T-helper 2 cell treated with Interferon-gamma antibody and Interleukin-4, amounts not matched to agents 5 μg/mL and 100 μg/mL, for 36 hours (primary cell): Measurements from ENCODE around the gene ZIK1.

Experiments used
- DNase-seq: peaks from one replicate; pipeline ENCODE4 v3.0.0; 2021; ENCODE audit warnings: low spot score
- H3K27ac Mint-ChIP-seq: one replicate; pipeline ENCODE4 v1.8.0; 2021; ENCODE audit warnings: mild to moderate bottlenecking, mixed read lengths
- H3K27me3 Mint-ChIP-seq: one replicate; pipeline ENCODE4 v1.8.0; 2021; ENCODE audit warnings: low read depth, mixed read lengths
- H3K36me3 Mint-ChIP-seq: one replicate; pipeline ENCODE4 v1.8.0; 2021; ENCODE audit warnings: low read depth, mixed read lengths
- H3K4me1 Mint-ChIP-seq: one replicate; pipeline ENCODE4 v1.8.0; 2021; ENCODE audit warnings: low read depth, mixed read lengths
- H3K4me3 Mint-ChIP-seq: one replicate; pipeline ENCODE4 v1.8.0; 2022; ENCODE audit warnings: mild to moderate bottlenecking, moderate library complexity, mixed read lengths
- H3K9me3 Mint-ChIP-seq: one replicate; pipeline ENCODE4 v1.8.0; 2021; ENCODE audit warnings: mixed read lengths

ZIK1 gene

DNA sequence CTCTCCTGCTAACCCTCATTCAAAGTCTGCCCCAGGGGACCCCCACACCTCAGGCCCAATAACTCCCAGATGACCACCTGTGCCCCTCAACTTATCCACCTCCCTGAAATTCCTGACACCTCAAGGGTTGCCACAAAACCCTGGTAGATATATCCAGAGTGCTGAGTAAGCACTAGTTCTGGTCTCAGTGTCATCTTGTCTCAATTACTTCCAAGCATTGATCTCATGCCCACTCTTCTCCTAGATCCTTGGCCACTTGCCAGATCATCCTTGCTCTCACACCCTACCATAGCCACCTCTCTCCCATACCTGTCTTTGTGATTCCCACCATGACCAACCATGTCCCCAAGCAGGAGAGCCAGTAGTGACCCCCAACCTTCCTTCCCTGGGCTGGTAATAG is 7.3 kb upstream of the ZIK1 start:
- no peaks in the 10 kb centered on the region for H3K27me3 Mint-ChIP-seq
- H3K4me3 Mint-ChIP-seq = peak overlapping the region; percentile 10
- peaks cover 79% of the 10 kb centered on the region for H3K9me3 Mint-ChIP-seq
- peaks cover 68% of the 10 kb centered on the region for H3K36me3 Mint-ChIP-seq
- H3K4me1 Mint-ChIP-seq = peaks cover 11% of the 10 kb centered on the region
- no peak for DNase-seq
- H3K27ac Mint-ChIP-seq = no peak overlapping the region

DNA sequence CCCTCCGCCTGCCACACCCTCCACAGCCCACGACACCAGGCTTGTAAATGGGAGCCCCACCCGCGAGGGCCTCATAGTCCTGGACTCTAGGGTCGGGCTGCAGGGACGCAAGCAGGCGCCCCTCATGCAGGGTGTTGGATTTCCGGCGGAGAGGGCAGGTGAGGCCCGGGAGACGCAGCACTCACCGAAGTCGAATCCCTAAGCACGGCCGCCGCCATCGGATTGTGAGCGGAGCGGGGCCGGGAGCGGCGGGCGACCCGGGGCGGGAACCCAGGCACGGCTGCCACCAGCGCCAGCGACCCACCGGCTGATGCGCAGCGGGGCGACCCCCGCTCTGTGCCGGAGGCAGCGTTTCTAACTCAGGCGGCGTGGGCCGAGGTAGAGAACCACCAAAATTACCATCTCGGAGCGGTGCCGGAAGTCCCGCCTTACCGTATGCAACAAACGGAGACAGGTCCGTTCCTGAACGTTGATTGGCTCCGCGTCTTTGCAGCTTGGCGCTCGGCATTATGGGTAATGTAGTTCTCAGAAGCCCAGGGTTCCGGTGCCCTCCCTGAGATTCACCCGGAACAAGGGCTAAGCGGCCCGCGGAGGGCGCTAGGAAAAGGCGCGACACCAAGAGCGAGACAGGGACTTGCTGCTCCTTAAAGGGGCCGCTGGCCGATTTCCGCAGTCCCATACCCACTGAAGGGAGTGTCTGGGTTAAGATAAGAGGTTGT is 5.3 kb upstream of the ZIK1 start, which contains the start of gene ZNF416:
ZNF416 (minus strand) TSS at position 425 of the 719 bp plus-strand sequence; CDS start at position 218, 207 bp downstream.
- no peaks in the 10 kb centered on the region for H3K27me3 Mint-ChIP-seq
- DNase-seq = peak; percentile 94
- H3K9me3 Mint-ChIP-seq = peaks cover 71% of the 10 kb centered on the region
- peaks cover 52% of the 10 kb centered on the region for H3K36me3 Mint-ChIP-seq
- H3K4me3 Mint-ChIP-seq = peak within 1 kb of the TSS; percentile 82
- peak within 1 kb of the TSS; percentile 71 for H3K27ac Mint-ChIP-seq
- H3K4me1 Mint-ChIP-seq = peaks cover 11% of the 10 kb centered on the region

DNA sequence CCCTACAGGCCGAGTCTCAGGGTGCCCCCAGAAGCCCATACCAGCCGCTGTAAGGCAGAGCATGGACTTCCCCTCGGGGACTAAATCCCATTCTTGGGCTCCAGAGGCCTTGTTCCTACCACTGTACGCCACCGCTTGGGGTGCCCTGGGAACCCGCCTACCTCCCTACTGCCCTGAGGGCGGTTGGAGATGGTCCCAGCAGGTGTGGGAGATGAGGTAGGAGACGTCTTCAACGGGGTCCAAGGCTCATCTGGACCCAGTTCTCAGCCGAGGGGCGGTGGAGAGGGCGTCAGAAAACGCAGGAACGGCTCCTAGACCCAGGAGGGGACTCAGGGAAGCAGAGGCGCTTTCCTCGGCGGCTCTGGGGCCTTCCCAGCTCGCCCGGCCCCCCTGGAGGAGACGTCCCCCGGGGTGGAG is 833 bp upstream of the ZIK1 start:
- peak overlapping the region; percentile 95 for H3K4me3 Mint-ChIP-seq
- H3K27ac Mint-ChIP-seq = no peak overlapping the region
- no peaks in the 10 kb centered on the region for H3K27me3 Mint-ChIP-seq
- H3K36me3 Mint-ChIP-seq = peaks cover 38% of the 10 kb centered on the region
- peaks cover 10% of the 10 kb centered on the region for H3K4me1 Mint-ChIP-seq
- H3K9me3 Mint-ChIP-seq = peaks cover 71% of the 10 kb centered on the region
- no peak for DNase-seq

DNA sequence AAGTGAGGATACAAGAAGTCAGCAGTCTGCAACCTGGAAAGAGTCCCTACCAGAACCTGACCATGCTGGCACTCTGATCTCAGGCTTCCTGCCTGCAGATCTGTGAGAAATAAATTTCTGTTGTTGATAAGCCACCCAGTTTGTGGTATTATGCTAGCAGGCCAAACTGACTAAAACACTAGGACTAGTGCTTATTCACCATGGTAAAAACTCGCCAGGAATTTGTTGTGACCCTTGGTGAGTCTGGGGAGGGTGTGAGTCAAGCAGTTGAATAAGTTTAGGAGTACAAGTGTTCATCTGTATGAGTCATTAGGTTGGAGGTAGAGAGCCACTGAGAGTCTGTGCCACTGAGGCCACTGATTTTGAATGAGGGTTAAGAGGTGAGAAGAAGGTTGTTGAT is 3.6 kb downstream of the ZIK1 start:
- Mint-ChIP-seq H3K27me3 (no peaks in the 10 kb centered on the region), H3K4me1 (peaks cover 8% of the 10 kb centered on the region), H3K4me3 (no peak overlapping the region), H3K9me3 (peaks cover 86% of the 10 kb centered on the region), H3K36me3 (peaks cover 63% of the 10 kb centered on the region), H3K27ac (no peak overlapping the region)
- DNase-seq = no peak

DNA sequence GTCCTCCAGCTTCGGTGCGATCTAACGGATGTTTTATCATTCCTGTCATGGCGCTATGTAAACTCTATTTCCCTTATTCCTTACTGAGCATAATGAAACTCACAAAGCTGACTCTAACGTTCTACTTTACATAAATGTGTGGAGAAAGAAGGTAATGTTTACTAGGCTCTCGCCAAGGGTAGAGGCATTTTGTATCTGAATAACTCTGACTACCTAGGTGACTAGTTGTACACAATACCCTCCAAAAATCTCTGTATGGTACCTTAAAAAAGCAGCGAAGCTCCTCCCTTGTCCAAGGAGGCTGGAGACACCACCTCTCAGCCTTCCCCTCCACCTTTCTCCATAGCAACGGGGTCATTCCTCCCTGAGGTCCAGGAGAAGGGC is 15.4 kb downstream of the ZIK1 start:
- peaks cover 66% of the 10 kb centered on the region for H3K9me3 Mint-ChIP-seq
- DNase-seq = no peak
- H3K4me3 Mint-ChIP-seq = peak overlapping the region; percentile 90
- H3K27ac Mint-ChIP-seq = peak overlapping the region; percentile 57
- H3K4me1 Mint-ChIP-seq = peaks cover 12% of the 10 kb centered on the region
- H3K27me3 Mint-ChIP-seq = no peaks in the 10 kb centered on the region
- peaks cover 40% of the 10 kb centered on the region for H3K36me3 Mint-ChIP-seq

DNA sequence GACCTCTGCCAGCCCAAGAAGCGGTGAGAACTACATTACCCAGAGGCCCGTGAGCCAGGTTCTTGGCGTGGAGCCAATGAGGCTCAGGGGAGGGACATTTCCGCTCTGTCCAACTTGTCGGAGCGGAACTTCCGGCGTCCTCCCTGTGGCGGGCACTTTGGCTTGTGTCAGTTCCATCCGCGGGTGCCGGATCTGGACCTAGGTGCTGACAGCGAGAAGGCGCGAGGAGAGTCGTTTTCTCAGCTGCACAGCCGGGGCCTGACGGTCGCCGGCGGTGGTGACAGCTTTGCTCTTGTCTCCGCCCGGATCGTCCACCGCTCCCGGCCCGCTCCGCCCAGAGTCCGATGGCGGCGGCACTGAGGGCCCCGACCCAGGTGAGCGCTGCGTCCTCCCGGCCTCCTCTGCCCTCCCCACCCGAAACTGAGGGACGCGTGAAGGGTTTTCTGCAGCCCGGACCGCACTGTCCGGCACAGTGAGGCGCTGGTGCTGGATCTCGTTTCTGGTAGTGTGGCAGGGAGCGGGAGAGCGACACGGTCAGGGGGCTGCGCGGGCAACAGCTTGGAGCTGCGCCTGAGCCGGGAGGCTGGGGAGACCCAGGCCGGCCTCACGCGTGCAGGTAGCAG is 15.9 kb downstream of the ZIK1 start, which contains the start of gene ZNF530:
ZNF530 (plus strand) TSS at position 125 of the 623 bp plus-strand sequence. CDS start 4,461 bp downstream, outside the sequence.
- peak; percentile 84 for DNase-seq
- H3K27ac Mint-ChIP-seq = peak within 1 kb of the TSS; percentile 57
- peaks cover 12% of the 10 kb centered on the region for H3K4me1 Mint-ChIP-seq
- peaks cover 68% of the 10 kb centered on the region for H3K9me3 Mint-ChIP-seq
- peaks cover 45% of the 10 kb centered on the region for H3K36me3 Mint-ChIP-seq
- no peaks in the 10 kb centered on the region for H3K27me3 Mint-ChIP-seq
- peak within 1 kb of the TSS; percentile 90 for H3K4me3 Mint-ChIP-seq

DNA sequence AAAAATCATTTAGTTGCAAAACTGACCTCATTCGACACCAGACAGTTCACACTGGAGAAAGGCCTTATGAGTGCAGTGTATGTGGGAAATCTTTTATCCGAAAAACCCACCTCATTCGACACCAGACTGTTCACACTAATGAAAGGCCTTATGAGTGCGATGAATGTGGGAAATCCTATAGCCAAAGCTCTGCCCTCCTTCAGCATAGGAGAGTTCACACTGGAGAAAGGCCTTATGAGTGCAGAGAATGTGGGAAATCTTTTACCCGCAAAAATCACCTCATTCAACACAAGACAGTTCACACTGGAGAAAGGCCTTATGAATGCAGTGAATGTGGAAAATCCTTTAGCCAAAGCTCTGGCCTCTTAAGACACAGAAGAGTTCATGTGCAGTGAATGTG is 23.0 kb downstream of the ZIK1 start:
- peaks cover 67% of the 10 kb centered on the region for H3K36me3 Mint-ChIP-seq
- no peaks in the 10 kb centered on the region for H3K4me1 Mint-ChIP-seq
- peaks cover 66% of the 10 kb centered on the region for H3K9me3 Mint-ChIP-seq
- no peak for DNase-seq
- H3K27me3 Mint-ChIP-seq = no peaks in the 10 kb centered on the region
- no peak overlapping the region for H3K4me3 Mint-ChIP-seq
- no peak overlapping the region for H3K27ac Mint-ChIP-seq

DNA sequence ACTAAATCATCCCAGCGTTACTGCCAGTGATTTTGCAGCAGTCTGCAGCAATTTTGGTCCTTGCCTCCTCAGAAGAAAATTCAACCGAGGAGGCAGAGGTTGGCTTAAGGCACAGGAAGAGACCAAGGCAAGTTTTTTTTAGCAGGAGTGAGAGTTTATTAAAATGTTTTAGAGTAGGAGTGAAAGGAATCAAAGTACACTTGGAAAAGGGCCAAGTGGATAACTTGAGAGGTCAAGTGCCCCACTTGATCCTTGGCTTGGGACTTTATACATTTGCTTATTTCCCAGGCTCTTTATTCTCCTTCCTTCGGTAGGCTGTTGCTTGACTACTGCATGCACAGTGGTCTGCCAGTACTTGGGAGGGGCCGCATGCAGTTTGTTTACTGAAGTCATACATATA is 27.2 kb downstream of the ZIK1 start:
- peaks cover 46% of the 10 kb centered on the region for H3K36me3 Mint-ChIP-seq
- DNase-seq = no peak

DNA sequence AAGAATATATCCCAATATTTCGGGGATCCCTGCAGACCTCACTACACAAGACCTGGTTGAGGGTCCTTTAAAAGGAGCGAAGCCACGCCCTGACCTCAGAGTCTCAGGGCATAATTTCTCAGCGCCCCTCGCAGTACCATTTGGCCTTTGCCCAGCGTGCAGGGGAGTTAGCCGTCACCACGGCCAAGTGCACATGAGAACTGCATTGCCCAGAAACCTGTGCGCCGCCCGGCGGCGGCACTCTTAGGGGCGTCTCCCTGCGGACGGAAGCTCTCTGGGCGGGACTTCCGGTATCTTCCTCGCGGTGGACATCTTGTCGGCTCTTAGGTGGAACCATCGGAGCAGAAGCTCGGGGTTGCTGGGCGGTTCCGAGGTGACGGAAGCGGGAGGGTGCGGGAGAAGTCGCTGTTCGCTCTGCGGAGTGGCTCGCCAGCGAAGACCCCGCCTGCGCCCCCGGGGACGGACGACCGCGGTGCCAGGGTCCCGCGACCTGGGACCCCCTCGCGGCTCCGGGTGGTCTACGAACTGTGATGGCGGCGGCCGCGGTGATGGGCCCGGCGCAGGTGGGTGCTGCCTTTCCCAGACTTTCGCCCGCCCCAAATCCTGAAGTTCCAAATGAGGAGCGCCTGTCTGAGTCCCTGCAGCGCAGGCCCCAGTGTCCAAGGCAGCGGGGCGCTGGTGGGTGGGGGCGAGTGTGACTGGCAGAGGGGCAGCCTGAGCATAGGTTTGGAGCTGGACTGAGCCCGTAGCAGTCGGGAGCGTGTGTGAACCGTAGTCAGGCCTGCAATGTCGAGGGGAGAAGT is 30.2 kb downstream of the ZIK1 start, which contains the start of gene ZNF134:
ZNF134 (plus strand) TSS at position 302 of the 803 bp plus-strand sequence. CDS start 5,227 bp downstream, outside the sequence.
- Mint-ChIP-seq H3K27ac (peak within 1 kb of the TSS; percentile 84), H3K4me3 (peak within 1 kb of the TSS; percentile 93), H3K27me3 (no peaks in the 10 kb centered on the region), H3K4me1 (peaks cover 10% of the 10 kb centered on the region), H3K9me3 (peaks cover 71% of the 10 kb centered on the region), H3K36me3 (peaks cover 48% of the 10 kb centered on the region)
- DNase-seq = peak; percentile 87

More for the DNA sequence above, 27.2 kb downstream of the ZIK1 start:
- H3K4me3 Mint-ChIP-seq = no peak overlapping the region
- H3K27me3 Mint-ChIP-seq = no peaks in the 10 kb centered on the region
- H3K27ac Mint-ChIP-seq = no peak overlapping the region
- peaks cover 9% of the 10 kb centered on the region for H3K4me1 Mint-ChIP-seq
- H3K9me3 Mint-ChIP-seq = peaks cover 61% of the 10 kb centered on the region

DNA sequence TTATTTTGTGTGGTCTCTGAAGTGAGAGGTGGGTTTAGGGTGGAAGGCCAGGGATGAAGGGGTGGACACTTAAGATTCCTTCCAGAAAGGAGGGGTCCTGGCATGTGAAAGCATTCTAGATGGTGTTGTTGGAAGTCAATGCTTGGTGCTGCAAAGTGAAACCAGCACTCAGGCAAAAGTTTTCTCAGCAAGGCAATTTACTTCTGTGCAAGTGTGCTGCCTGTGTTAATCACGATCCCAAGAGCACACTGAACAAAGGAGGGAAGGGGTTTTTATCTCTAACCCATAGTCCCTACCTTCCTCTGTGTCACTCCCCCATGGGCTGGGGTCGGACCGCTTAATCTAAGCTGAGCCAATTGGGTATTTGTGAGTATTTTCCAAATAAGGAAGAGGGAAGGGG is 31.4 kb downstream of the ZIK1 start:
- H3K27me3 Mint-ChIP-seq = no peaks in the 10 kb centered on the region
- H3K4me3 Mint-ChIP-seq = peak overlapping the region; percentile 93
- peaks cover 83% of the 10 kb centered on the region for H3K9me3 Mint-ChIP-seq
- H3K27ac Mint-ChIP-seq = no peak overlapping the region
- peaks cover 10% of the 10 kb centered on the region for H3K4me1 Mint-ChIP-seq
- H3K36me3 Mint-ChIP-seq = peaks cover 61% of the 10 kb centered on the region
- DNase-seq = no peak

DNA sequence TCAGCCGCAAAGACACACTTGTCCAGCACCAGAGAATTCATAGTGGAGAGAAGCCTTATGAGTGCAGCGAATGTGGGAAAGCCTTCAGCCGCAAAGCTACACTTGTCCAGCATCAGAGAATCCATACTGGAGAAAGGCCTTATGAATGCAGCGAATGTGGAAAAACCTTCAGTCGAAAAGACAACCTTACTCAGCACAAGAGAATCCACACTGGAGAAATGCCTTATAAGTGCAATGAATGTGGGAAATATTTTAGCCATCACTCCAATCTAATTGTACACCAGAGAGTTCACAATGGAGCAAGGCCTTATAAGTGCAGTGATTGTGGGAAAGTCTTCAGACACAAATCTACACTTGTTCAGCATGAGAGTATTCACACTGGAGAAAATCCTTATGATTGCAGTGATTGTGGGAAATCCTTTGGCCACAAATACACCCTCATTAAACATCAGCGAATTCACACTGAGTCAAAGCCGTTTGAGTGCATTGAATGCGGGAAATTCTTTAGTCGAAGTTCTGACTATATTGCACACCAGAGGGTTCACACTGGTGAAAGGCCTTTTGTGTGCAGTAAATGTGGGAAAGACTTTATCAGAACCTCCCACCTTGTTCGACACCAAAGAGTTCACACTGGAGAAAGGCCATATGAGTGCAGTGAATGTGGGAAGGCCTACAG is 36.9 kb downstream of the ZIK1 start:
- Mint-ChIP-seq H3K4me1 (peaks cover 2% of the 10 kb centered on the region), H3K27ac (no peak overlapping the region), H3K36me3 (peaks cover 90% of the 10 kb centered on the region), H3K4me3 (no peak overlapping the region), H3K9me3 (peaks cover 87% of the 10 kb centered on the region), H3K27me3 (no peaks in the 10 kb centered on the region)
- no peak for DNase-seq

DNA sequence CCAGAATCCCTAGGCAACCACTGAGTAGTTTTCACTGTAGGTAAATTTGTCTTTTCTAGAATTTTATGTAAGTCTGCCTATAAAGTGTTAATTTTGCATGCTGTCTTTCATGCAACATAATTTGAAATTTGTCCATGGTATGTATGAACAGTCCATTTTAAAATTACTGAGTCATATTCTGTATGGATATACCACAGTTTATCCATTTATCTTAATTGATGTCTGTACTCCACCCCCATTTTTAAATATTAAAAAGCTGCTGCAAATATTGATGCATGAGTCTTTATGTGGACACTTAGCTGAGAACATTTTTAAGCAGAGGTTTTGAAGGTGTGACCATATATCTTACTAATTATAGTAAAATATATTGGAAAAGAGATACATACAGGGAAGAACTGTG is 39.1 kb downstream of the ZIK1 start:
- no peak for DNase-seq
- H3K36me3 Mint-ChIP-seq = peaks cover 68% of the 10 kb centered on the region
- H3K4me3 Mint-ChIP-seq = no peak overlapping the region
- no peaks in the 10 kb centered on the region for H3K27me3 Mint-ChIP-seq
- no peak overlapping the region for H3K27ac Mint-ChIP-seq
- peaks cover 76% of the 10 kb centered on the region for H3K9me3 Mint-ChIP-seq
- H3K4me1 Mint-ChIP-seq = no peaks in the 10 kb centered on the region

DNA sequence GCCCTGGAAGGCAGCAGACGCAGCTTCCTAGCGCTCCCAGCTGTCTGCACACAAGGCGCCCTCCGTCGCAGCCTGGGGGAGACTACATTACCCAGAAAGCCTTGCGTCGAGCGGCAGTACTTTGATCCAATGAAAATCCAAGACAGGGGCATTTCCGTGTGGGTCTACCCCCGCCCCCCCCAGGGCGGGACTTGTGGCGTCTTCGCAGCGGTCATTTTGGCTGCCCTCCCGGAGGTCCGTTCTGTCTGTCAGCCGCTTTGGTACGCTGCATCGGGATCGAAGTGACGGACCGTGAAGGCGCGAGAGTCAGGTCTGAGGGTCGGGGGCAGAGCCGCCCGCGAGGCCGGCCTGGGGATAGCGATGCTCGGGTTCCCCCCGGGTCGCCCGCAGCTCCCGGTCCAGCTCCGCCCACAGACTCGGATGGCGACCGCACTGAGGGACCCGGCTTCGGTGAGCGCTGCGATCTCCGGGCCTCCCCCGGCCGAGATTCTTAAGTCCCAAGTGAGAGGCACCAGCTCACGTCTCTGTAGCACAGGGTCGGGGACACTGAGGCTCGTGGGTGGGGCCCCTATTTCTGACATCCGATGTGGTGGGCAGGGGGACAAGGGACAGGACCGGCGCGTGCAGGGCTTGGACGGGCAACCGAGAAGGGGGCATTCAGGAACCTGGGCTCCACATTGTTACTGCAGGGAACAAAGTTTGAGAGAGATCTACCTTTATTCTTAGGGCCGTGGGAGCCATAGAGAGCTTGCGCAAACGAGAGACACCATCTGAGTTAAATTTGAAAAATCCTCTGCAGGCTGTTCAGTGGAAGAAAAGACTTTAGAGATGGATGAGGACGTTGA is 49.3 kb downstream of the ZIK1 start, which contains the start of gene ZNF211:
ZNF211 (plus strand) TSS at position 182 of the 845 bp plus-strand sequence; CDS start at position 361, 179 bp downstream.
- H3K4me1 Mint-ChIP-seq = peaks cover 13% of the 10 kb centered on the region
- DNase-seq = peak; percentile 81
- peaks cover 46% of the 10 kb centered on the region for H3K36me3 Mint-ChIP-seq
- H3K27me3 Mint-ChIP-seq = no peaks in the 10 kb centered on the region
- peak within 1 kb of the TSS; percentile 85 for H3K27ac Mint-ChIP-seq
- H3K9me3 Mint-ChIP-seq = peaks cover 55% of the 10 kb centered on the region
- H3K4me3 Mint-ChIP-seq = peak within 1 kb of the TSS; percentile 90
